ENCODE results near the gene MRPL37.

Gene MRPL37

DNA sequence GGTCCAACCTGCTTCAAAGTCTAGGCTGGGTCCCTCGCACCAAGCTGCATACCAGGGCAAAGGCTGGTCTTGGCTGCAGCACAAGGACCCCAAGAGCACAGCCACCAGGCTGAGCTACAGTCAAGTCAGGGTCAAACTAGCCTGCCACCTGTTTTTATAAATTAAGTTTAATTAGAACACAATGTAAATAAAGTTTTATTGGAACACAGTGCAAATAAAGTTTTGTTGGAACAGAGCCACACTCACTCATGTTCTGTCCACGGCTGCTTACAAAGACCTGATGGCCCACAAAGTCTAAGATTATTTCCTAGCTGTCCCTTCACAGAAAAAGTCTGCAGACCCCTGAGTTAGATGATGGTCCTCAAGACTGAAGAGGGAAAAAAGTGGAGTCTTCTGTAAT is 66.2 kb downstream of the MRPL37 start:
- no peak for DNase-seq

DNA sequence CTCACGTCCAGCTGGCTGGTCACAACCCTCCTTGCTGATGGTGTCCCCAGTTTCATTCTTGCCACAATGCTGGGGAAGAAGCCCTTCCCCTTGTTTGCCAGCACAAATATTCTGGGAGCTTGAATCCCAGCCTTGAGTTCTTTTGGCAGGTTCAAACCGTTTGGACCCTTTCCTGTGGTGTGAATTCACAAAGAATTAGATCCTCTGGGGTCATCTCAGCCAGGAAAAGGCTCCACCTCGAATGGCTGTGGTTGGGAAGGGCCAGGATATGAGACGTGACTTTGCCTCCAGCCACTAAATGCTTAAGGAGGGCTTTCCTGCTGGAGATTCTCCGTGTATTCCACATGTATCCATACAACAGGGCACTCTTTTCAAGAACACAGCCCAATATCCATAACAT is 66.9 kb downstream of the MRPL37 start:
- DNase-seq: no peak

Data from activated CD4-positive, alpha-beta T cell treated with anti-CD3 and anti-CD28 coated beads, Interleukin-2, Interleukin-6, amounts not matched to agents 100 ng/mL and 50 ng/mL, durations not matched to agents 16 hours and 8 hours (primary cell).